Amniotic stem cell (primary cell): Measurements from ENCODE around the gene SGK1.
"Not testable (repeated sequence)": the region's sequence is repeated elsewhere in the genome, so short reads cannot be mapped to it uniquely, and the experiment has no call there.

Experiments used
- DNase-seq: peaks from one replicate; lab custom pipeline; 2025; lab: John Stamatoyannopoulos, UW

The SGK1 gene

GRCh38 chr6:134221250-134221649, 96.7 kb downstream of the SGK1 start:
- no peak for DNase-seq

GRCh38 chr6:134217798-134218140, 100.1 kb downstream of the SGK1 start:
- DNase-seq, result no peak

- DNase-seq, result no peak
Observed at GRCh38 chr6:134217105-134217797, 100.7 kb downstream of the SGK1 start.

GRCh38 chr6:134216301-134217010, 101.5 kb downstream of the SGK1 start:
- no peak for DNase-seq

- not testable (repeated sequence) for DNase-seq
Observed at GRCh38 chr6:134213410-134213809, 104.5 kb downstream of the SGK1 start.

GRCh38 chr6:134211297-134211696, 106.6 kb downstream of the SGK1 start:
- no peak for DNase-seq

GRCh38 chr6:134207421-134207820, 110.5 kb downstream of the SGK1 start:
- no peak for DNase-seq

- no peak for DNase-seq
Observed at GRCh38 chr6:134205366-134205765, 112.5 kb downstream of the SGK1 start.

- not testable (repeated sequence) for DNase-seq
Observed at GRCh38 chr6:134204759-134205158, 113.2 kb downstream of the SGK1 start.

GRCh38 chr6:134204031-134204430, 113.9 kb downstream of the SGK1 start:
- DNase-seq, result no peak

- no peak for DNase-seq
Observed at GRCh38 chr6:134201716-134202115, 116.2 kb downstream of the SGK1 start.

- no peak for DNase-seq
Observed at GRCh38 chr6:134199848-134200606, 117.9 kb downstream of the SGK1 start.

GRCh38 chr6:134198093-134198492, 119.8 kb downstream of the SGK1 start:
- no peak for DNase-seq

GRCh38 chr6:134197685-134198084, 120.2 kb downstream of the SGK1 start:
- not testable (repeated sequence) for DNase-seq

GRCh38 chr6:134196568-134197193, 121.2 kb downstream of the SGK1 start:
- no peak for DNase-seq

- DNase-seq, result no peak
Observed at GRCh38 chr6:134195985-134196384, 121.9 kb downstream of the SGK1 start.

GRCh38 chr6:134195164-134195906, 122.6 kb downstream of the SGK1 start:
- DNase-seq, result no peak

GRCh38 chr6:134193536-134194498, 124.1 kb downstream of the SGK1 start:
- no peak for DNase-seq

- not testable (repeated sequence) for DNase-seq
Observed at GRCh38 chr6:134192609-134193008, 125.3 kb downstream of the SGK1 start.

- DNase-seq, result no peak
Observed at GRCh38 chr6:134190883-134191282, 127.0 kb downstream of the SGK1 start.

- no peak for DNase-seq
Observed at GRCh38 chr6:134187751-134188150, 130.2 kb downstream of the SGK1 start.
